ENCODE measurements around the gene COPZ1.
A peak's percentile ranks its signal among the peaks of the same experiment; 100 is the strongest.

The COPZ1 gene

GRCh38 chr12:54397157-54397556 lies 72.2 kb downstream of the COPZ1 start:
- DNase-seq (ENCODE audit: low spot score): no peak

- DNase-seq (ENCODE audit: low spot score): no peak
These were observed 73.3 kb downstream of the COPZ1 start for GRCh38 chr12:54398218-54398617.

DNA sequence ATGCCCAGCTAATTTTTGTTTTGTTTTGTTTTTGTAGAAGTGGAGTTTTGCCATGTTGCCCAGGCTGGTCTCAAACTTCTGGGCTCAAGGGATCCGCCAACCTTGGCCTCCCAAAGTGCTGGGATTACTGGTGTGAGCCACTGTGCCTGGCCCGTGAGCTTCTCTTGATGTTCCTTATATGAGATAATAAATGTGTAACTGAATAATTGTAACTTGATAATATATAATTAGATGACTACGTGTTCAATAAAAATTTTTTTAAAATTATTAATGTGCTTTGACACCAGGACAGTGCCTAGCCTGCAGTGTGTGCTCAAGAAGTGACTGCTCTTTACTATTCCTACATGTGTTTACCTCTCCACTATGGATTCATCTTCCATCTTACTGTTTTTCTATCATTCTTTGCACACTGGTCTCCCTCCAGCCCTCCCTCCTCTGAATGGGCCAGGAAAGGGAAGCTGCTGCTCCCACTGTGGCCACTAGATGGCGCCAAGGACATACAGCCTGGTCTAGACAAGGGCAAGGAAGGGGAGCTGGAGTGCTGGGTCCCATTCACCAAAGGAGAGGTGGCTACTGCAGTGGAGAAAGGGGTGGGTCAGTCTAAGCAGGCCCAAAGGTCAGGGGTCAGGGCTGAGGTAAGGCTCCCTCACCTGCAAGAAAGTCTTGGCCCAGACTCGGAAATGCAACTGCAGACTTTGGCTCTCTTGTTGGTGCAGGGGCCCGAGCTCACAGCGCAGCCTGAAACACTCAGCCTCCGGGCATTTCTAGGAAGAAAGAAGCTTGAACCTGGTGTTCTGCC lies 74.3 kb downstream of the COPZ1 start:
- DNase-seq (ENCODE audit: low spot score): peak; percentile 88

DNA sequence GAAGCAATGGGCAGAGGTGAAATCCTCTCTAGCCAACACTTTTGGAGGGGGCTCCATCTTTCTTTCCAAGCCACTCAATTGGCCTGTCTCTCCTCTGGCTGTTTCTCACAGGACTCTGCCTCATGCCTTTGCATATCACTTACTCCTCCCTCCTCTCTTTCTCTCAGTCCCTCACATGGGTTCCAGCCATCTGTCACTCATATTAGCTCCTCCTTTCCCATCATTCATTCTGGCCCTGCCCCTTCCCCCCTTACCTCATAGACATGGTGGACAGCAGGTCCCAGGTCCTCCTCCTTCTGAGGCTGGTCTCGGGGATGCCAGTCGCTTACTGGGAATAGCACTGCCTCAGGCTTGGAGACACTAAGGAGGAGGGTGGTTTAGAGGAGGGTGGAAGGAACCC lies 76.2 kb downstream of the COPZ1 start:
- DNase-seq (ENCODE audit: low spot score): no peak
